Neutrophil (primary cell): ENCODE data around the gene CHST8.

Experiments
- H3K27ac ChIP-seq: fragments of 200-600 bp; sonication (generic); 2 replicates; pipeline ENCODE4 v1.5.1; 2016; ENCODE audit warnings: mild to moderate bottlenecking, moderate library complexity
- H3K27me3 ChIP-seq: fragments of 200-600 bp; sonication (generic); 2 replicates; pipeline ENCODE4 v1.6.0; 2016; ENCODE audit warnings: mild to moderate bottlenecking
- H3K36me3 ChIP-seq: fragments of 200-600 bp; sonication (generic); 2 replicates; pipeline ENCODE4 v1.5.1; 2017
- H3K4me1 ChIP-seq, 2 experiments: fragments of 200-600 bp in 1 of 2; sonication (generic) in 1 of 2; 1 replicate in 1 of 2; 2 replicates in 1 of 2; pipeline versions ENCODE4 v1.5.1 to v1.6.1; 2013 to 2016; ENCODE audit warnings: low read depth in 1 of 2, low read length in 1 of 2, mild to moderate bottlenecking in 1 of 2, moderate library complexity in 1 of 2; ENCODE audit not compliant: control insufficient read depth in 1 of 2, insufficient read depth in 1 of 2
- H3K4me3 ChIP-seq, 2 experiments: fragments of 200-600 bp in 1 of 2; sonication (generic) in 1 of 2; 1 replicate in 1 of 2; 2 replicates in 1 of 2; pipeline ENCODE4 v1.5.1; 2013 to 2016; ENCODE audit warnings: low read depth in 1 of 2, low read length in 1 of 2, mild to moderate bottlenecking in 1 of 2, moderate library complexity in 1 of 2
- H3K9me3 ChIP-seq: fragments of 200-600 bp; sonication (generic); 2 replicates; pipeline ENCODE4 v1.5.1; 2016
- CTCF ChIP-seq: fragments of 200-600 bp; sonication (generic); IDR thresholded peaks from 2 replicates; pipeline ENCODE4 v1.5.1; 2016; ENCODE audit warnings: antibody characterized with exemption

CHST8 gene

GRCh38 chr19:33754361-33754760 is 132.6 kb downstream of the CHST8 start:
- no peaks in the 10 kb centered on the region for H3K4me1 ChIP-seq
- no peak for TF ChIP-seq CTCF
- H3K27ac ChIP-seq, result no peak overlapping the region
- no peaks in the 10 kb centered on the region for H3K9me3 ChIP-seq
- no peaks in the 10 kb centered on the region for H3K27me3 ChIP-seq
- no peaks in the 10 kb centered on the region for H3K36me3 ChIP-seq
- no peak overlapping the region for H3K4me3 ChIP-seq

GRCh38 chr19:33755099-33756035 is 133.6 kb downstream of the CHST8 start:
- Histone ChIP-seq H3K9me3 (no peaks in the 10 kb centered on the region), H3K36me3 (no peaks in the 10 kb centered on the region), H3K4me1 (no peaks in the 10 kb centered on the region), H3K27me3 (no peaks in the 10 kb centered on the region), H3K4me3 (no peak overlapping the region), H3K27ac (no peak overlapping the region)
- no peak for TF ChIP-seq CTCF

- Histone ChIP-seq H3K36me3 (no peaks in the 10 kb centered on the region), H3K4me1 (no peaks in the 10 kb centered on the region), H3K27ac (no peak overlapping the region), H3K4me3 (no peak overlapping the region), H3K9me3 (no peaks in the 10 kb centered on the region), H3K27me3 (no peaks in the 10 kb centered on the region)
- no peak for TF ChIP-seq CTCF
Observed at GRCh38 chr19:33756177-33756576, 134.4 kb downstream of the CHST8 start.

GRCh38 chr19:33758541-33759013 is 136.8 kb downstream of the CHST8 start:
- H3K9me3 ChIP-seq, result no peaks in the 10 kb centered on the region

GRCh38 chr19:33759356-33759755 is 137.6 kb downstream of the CHST8 start:
- H3K27me3 ChIP-seq, result no peaks in the 10 kb centered on the region
- no peaks in the 10 kb centered on the region for H3K4me1 ChIP-seq
- no peaks in the 10 kb centered on the region for H3K9me3 ChIP-seq
- no peak for TF ChIP-seq CTCF
- H3K36me3 ChIP-seq, result no peaks in the 10 kb centered on the region
- no peak overlapping the region for H3K4me3 ChIP-seq
- no peak overlapping the region for H3K27ac ChIP-seq

More at GRCh38 chr19:33758541-33759013, 136.8 kb downstream of the CHST8 start:
- Histone ChIP-seq H3K27me3 (no peaks in the 10 kb centered on the region), H3K36me3 (no peaks in the 10 kb centered on the region), H3K4me3 (no peak overlapping the region), H3K4me1 (no peaks in the 10 kb centered on the region), H3K27ac (no peak overlapping the region)
- no peak for TF ChIP-seq CTCF
